ENCODE results near the gene RBMX. TPM values are rescaled to one million over a fixed set of nuclear protein-coding genes. Genes with fewer than 3 reads are reported as not detected.

Gene RBMX
- total RNA-seq, 3 donors from 2014 or later (not counting 1 experiment from before 2014, with no cell fraction given): 171 to 208 (median 174) TPM

DNA sequence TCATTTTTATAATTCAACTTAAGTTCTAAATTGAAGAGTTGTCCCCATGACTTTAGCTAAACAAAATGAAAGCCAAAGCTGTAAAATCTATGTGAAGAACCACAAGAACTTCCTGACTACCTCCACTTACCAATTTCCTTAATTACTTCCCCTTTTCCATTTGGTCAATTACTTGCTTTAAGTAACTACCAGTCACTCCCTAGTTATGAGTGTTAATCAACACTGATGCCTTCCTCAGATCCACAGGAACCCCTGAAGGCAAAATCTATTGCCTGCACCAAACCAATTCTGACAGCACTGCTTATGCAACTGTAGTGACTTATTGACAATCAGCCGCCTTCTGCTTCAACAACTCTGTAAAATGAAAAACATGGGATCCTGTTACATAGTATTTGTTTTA is 10.5 kb downstream of the RBMX start:
- Histone ChIP-seq H3K4me3 (ENCODE audit: low read length) (no peak overlapping the region), H3K36me3 (ENCODE audit: control insufficient read depth, insufficient read depth, low read length) (peaks cover 34% of the 10 kb centered on the region), H3K4me1 (ENCODE audit: control insufficient read depth, insufficient read depth, low read length) (no peaks in the 10 kb centered on the region), H3K27me3 (ENCODE audit: control insufficient read depth, insufficient read depth, low read length) (no peaks in the 10 kb centered on the region), H3K9me3 (ENCODE audit: control insufficient read depth, insufficient read depth, low read length) (no peaks in the 10 kb centered on the region), H3K27ac (ENCODE audit: low read length) (no peak overlapping the region)
- no peak overlapping the region for H3K4me3 Mint-ChIP-seq
- H3K4me1 Mint-ChIP-seq: peaks cover 10 to 12% of the 10 kb centered on the region in 2 donors
- DNase-seq (no peak), ATAC-seq (no peak)
- intact Hi-C loops (cut with micrococcal nuclease): no loop called here
- H3K27me3 Mint-ChIP-seq (ENCODE audit: low read depth in 2 of 2): no peaks in the 10 kb centered on the region
- no peaks in the 10 kb centered on the region for H3K36me3 Mint-ChIP-seq
- no CpG with 5 or more reads among the region's 1 CpG for WGBS (ENCODE audit: insufficient coverage)
- H3K9me3 Mint-ChIP-seq: no peaks in the 10 kb centered on the region
- TF ChIP-seq, protein P1, sequence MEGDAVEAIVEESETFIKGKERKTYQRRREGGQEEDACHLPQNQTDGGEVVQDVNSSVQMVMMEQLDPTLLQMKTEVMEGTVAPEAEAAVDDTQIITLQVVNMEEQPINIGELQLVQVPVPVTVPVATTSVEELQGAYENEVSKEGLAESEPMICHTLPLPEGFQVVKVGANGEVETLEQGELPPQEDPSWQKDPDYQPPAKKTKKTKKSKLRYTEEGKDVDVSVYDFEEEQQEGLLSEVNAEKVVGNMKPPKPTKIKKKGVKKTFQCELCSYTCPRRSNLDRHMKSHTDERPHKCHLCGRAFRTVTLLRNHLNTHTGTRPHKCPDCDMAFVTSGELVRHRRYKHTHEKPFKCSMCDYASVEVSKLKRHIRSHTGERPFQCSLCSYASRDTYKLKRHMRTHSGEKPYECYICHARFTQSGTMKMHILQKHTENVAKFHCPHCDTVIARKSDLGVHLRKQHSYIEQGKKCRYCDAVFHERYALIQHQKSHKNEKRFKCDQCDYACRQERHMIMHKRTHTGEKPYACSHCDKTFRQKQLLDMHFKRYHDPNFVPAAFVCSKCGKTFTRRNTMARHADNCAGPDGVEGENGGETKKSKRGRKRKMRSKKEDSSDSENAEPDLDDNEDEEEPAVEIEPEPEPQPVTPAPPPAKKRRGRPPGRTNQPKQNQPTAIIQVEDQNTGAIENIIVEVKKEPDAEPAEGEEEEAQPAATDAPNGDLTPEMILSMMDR (IDR thresholded peaks at IDR 0.05): no peak
- peak overlapping the region in 1 of 2 donors; percentile 74 for H3K27ac Mint-ChIP-seq

DNA sequence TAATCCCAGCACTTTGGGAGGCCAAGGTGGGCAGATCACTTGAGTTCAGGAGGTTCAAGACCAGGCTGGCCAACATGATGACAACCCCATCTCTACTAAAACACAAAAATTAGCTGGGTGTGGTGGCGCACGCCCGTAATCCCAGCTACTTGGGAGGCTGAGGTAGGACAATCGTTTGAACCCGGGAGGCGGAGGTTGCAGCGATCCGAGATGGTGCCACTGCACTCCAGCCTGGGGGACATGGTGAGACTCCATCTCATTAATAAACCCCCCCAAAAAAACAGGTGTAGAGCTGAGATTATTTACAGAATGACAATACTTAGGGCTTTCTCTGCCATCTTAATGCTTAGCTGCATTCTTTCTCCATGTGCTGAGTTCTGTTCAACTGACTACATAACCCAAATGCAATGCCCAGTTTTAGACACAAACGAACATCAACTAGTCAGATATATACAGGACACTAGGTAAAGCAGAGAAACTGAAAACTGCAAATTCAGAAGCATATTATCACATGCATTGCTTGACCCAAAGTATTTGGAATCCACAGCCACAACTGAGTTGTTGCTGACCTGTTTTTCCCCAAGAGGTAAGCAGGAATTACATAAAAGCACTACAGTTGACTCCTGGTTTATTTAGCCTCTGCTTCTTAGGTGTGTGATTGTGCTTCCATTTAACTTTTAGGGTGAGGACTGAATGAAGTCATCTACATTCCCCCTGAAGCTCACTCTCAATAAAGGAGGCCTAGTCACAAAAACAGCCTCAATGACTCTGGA is 12.1 kb downstream of the RBMX start:
- ATAC-seq (no peak), DNase-seq (no peak)
- H3K9me3 ChIP-seq (ENCODE audit: control insufficient read depth, insufficient read depth, low read length): no peaks in the 10 kb centered on the region
- no peak overlapping the region for H3K27ac ChIP-seq (ENCODE audit: low read length)
- Mint-ChIP-seq H3K36me3 (no peaks in the 10 kb centered on the region), H3K27ac (peak overlapping the region; percentile 71 to 74), H3K4me3 (peak overlapping the region; percentile 13), H3K27me3 (ENCODE audit: low read depth in 2 of 2) (no peaks in the 10 kb centered on the region), H3K4me1 (peaks cover 10 to 12% of the 10 kb centered on the region in 2 donors), H3K9me3 (no peaks in the 10 kb centered on the region)
- TF ChIP-seq, protein P1 (IDR thresholded peaks at IDR 0.05): no peak
- intact Hi-C loops (cut with micrococcal nuclease): no loop called here
- WGBS (ENCODE audit: insufficient coverage): 75% methylated on average over 1 of the region's 9 CpGs
- H3K27me3 ChIP-seq (ENCODE audit: control insufficient read depth, insufficient read depth, low read length): no peaks in the 10 kb centered on the region
- peaks cover 29% of the 10 kb centered on the region for H3K36me3 ChIP-seq (ENCODE audit: control insufficient read depth, insufficient read depth, low read length)
- H3K4me1 ChIP-seq (ENCODE audit: control insufficient read depth, insufficient read depth, low read length): no peaks in the 10 kb centered on the region
- H3K4me3 ChIP-seq (ENCODE audit: low read length): no peak overlapping the region

DNA sequence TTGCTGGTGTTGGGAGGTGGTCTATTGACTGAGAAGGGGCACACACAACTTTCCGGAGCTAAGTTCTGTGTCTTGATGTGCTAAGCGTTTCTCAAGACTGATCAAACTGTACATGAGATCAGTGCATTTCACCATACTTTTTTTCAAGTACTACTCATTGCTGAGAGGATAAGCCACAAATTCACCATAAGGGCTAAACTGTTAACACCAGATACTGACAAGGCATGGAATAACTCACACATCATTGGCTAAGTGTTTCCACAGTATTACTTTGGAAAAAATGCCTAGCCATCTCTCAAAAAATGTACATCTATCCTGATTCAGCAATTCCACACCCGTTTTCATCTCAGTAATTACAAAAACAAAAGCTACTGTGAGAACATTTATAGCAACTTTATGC is 13.0 kb downstream of the RBMX start:
- intact Hi-C loops (cut with micrococcal nuclease): no loop called here
- Histone ChIP-seq H3K9me3 (ENCODE audit: control insufficient read depth, insufficient read depth, low read length) (no peaks in the 10 kb centered on the region), H3K27ac (ENCODE audit: low read length) (no peak overlapping the region), H3K36me3 (ENCODE audit: control insufficient read depth, insufficient read depth, low read length) (peaks cover 26% of the 10 kb centered on the region), H3K4me3 (ENCODE audit: low read length) (no peak overlapping the region), H3K4me1 (ENCODE audit: control insufficient read depth, insufficient read depth, low read length) (no peaks in the 10 kb centered on the region), H3K27me3 (ENCODE audit: control insufficient read depth, insufficient read depth, low read length) (no peaks in the 10 kb centered on the region)
- Mint-ChIP-seq H3K36me3 (no peaks in the 10 kb centered on the region), H3K4me1 (peaks cover 10 to 12% of the 10 kb centered on the region in 2 donors), H3K4me3 (no peak overlapping the region), H3K27me3 (ENCODE audit: low read depth in 2 of 2) (no peaks in the 10 kb centered on the region), H3K27ac (peak overlapping the region in 1 of 2 donors; percentile 45), H3K9me3 (no peaks in the 10 kb centered on the region)
- ATAC-seq (no peak), DNase-seq (no peak)
- TF ChIP-seq, protein P1 (IDR thresholded peaks at IDR 0.05): no peak
- WGBS (ENCODE audit: insufficient coverage): 81% methylated on average over 3 of the region's 3 CpGs
